ENCODE measurements around the gene ZCCHC8. TPM values are rescaled to one million over a fixed set of nuclear protein-coding genes. Genes with fewer than 3 reads are reported as not detected.
"Not testable (repeated sequence)": the region's sequence is repeated elsewhere in the genome, so short reads cannot be mapped to it uniquely, and the experiment has no call there.

ZCCHC8 gene
- total and polyA plus RNA-seq, 2 donors (not counting 3 experiments of a cell fraction or from before 2014, with no cell fraction given), result 10.0 to 24.4 TPM

GRCh38 chr12:122499991-122500684 lies 594 bp downstream of the ZCCHC8 start:
- Histone ChIP-seq H2AFZ (ENCODE audit: low read depth, low read length) (peak overlapping the region; percentile 66), H3K4me3 (replicated peaks in 1 of 3; ENCODE audit: insufficient read depth in 1 of 3, low read depth in 1 of 3, low read length in 3 of 3) (peak overlapping the region; percentile 60 to 99 (median 98)), H3K9me3 (replicated peaks; ENCODE audit: control insufficient read depth, insufficient read depth, low read length) (no peaks in the 10 kb centered on the region), H3K4me1 (ENCODE audit: control insufficient read depth, extremely low read depth, insufficient read depth, low read length) (peaks cover 20% of the 10 kb centered on the region), H3K79me2 (ENCODE audit: control insufficient read depth, insufficient read depth, low read length) (peaks cover 35% of the 10 kb centered on the region), H3K27ac (ENCODE audit: insufficient read depth, low read depth, low read length) (peak overlapping the region; percentile 69), H3K9ac (replicated peaks; ENCODE audit: extremely low read depth, insufficient read depth, low read length) (peak overlapping the region; percentile 93), H3K27me3 (ENCODE audit: control insufficient read depth in 2 of 2, insufficient read depth in 2 of 2, low read length in 2 of 2) (no peaks in the 10 kb centered on the region), H4K20me1 (replicated peaks; ENCODE audit: control insufficient read depth, extremely low read depth, insufficient read depth, low read length) (no peaks in the 10 kb centered on the region), H3K9me1 (replicated peaks; ENCODE audit: control insufficient read depth, extremely low read depth, insufficient read depth, low read length) (no peaks in the 10 kb centered on the region), H3K4me2 (ENCODE audit: insufficient read depth, low read length) (peak overlapping the region; percentile 95), H3K36me3 (ENCODE audit: control insufficient read depth in 2 of 2, extremely low read depth in 1 of 2, insufficient read depth in 2 of 2, low read length in 2 of 2) (peaks cover 7 to 13% of the 10 kb centered on the region in 2 experiments)
- FAIRE-seq (peak; percentile 24), DNase-seq (ENCODE audit: low read depth, low spot score) (peak; percentile 71)
- BruUV-seq (replicated peaks), result TSS peak; percentile 37
- CTCF ChIA-PET, result interaction anchor here (1.0 to 4.7 kb wide), 7 partner anchors 13 to 176 kb away, joined by 3 to 44 read pairs (median 4); partner anchors contain the start of genes KNTC1 and RSRC2
- dilution Hi-C loops (cut with MboI; ENCODE audit: extremely low pct_ligation_motif_present, low sequenced_read_pairs) (no loop called here), intact Hi-C loops (cut with micrococcal nuclease) (loop anchor here (1.0 to 2.0 kb wide), 3 partner anchors 27 to 101 kb away; partner anchors contain the start of genes CLIP1, KNTC1 and RSRC2)
- POLR2A ChIA-PET, result interaction anchor here (0.9 to 2.2 kb wide), 5 partner anchors 11 to 100 kb away, joined by 3 to 14 read pairs (median 10); partner anchors contain the start of genes KNTC1 and RSRC2
- no peak for TF ChIP-seq FOS (IDR thresholded peaks at IDR 0.05; ENCODE audit: borderline replicate concordance, insufficient read depth, low read length)

- ChIA-PET POLR2A (no interaction called here), CTCF (no interaction called here)
- intact Hi-C loops (cut with micrococcal nuclease), result no loop called here
- Histone ChIP-seq H4K20me1 (replicated peaks; ENCODE audit: control insufficient read depth, extremely low read depth, insufficient read depth, low read length) (no peaks in the 10 kb centered on the region), H2AFZ (ENCODE audit: low read depth, low read length) (no peak overlapping the region), H3K4me2 (ENCODE audit: insufficient read depth, low read length) (no peak overlapping the region), H3K27ac (ENCODE audit: insufficient read depth, low read depth, low read length) (no peak overlapping the region), H3K4me3 (replicated peaks in 1 of 3; ENCODE audit: insufficient read depth in 1 of 3, low read depth in 1 of 3, low read length in 3 of 3) (no peak overlapping the region), H3K79me2 (ENCODE audit: control insufficient read depth, insufficient read depth, low read length) (peaks cover 40% of the 10 kb centered on the region), H3K4me1 (ENCODE audit: control insufficient read depth, extremely low read depth, insufficient read depth, low read length) (peaks cover 14% of the 10 kb centered on the region), H3K27me3 (ENCODE audit: control insufficient read depth in 2 of 2, insufficient read depth in 2 of 2, low read length in 2 of 2) (no peaks in the 10 kb centered on the region), H3K36me3 (ENCODE audit: control insufficient read depth in 2 of 2, extremely low read depth in 1 of 2, insufficient read depth in 2 of 2, low read length in 2 of 2) (peaks cover 4 to 8% of the 10 kb centered on the region in 2 experiments), H3K9ac (replicated peaks; ENCODE audit: extremely low read depth, insufficient read depth, low read length) (no peak overlapping the region), H3K9me3 (replicated peaks; ENCODE audit: control insufficient read depth, insufficient read depth, low read length) (no peaks in the 10 kb centered on the region), H3K9me1 (replicated peaks; ENCODE audit: control insufficient read depth, extremely low read depth, insufficient read depth, low read length) (no peaks in the 10 kb centered on the region)
- BruUV-seq (replicated peaks), result no TSS peak
- DNase-seq (ENCODE audit: low read depth, low spot score), result no peak
- dilution Hi-C loops (cut with MboI; ENCODE audit: extremely low pct_ligation_motif_present, low sequenced_read_pairs), result no loop called here
- no peak for TF ChIP-seq JUN (IDR thresholded peaks at IDR 0.05; ENCODE audit: borderline replicate concordance, insufficient read depth, insufficient read length, low read depth)
- peak; percentile 38 for FAIRE-seq
These were observed 5.5 kb downstream of the ZCCHC8 start for GRCh38 chr12:122495258-122495657.

- dilution Hi-C loops (cut with MboI; ENCODE audit: extremely low pct_ligation_motif_present, low sequenced_read_pairs); H3K9me3 ChIP-seq (replicated peaks; ENCODE audit: control insufficient read depth, insufficient read depth, low read length); BruUV-seq (replicated peaks); H3K4me3 ChIP-seq (replicated peaks in 1 of 3; ENCODE audit: insufficient read depth in 1 of 3, low read depth in 1 of 3, low read length in 3 of 3); intact Hi-C loops (cut with micrococcal nuclease); DNase-seq (ENCODE audit: low read depth, low spot score); FAIRE-seq; POLR2A ChIA-PET; H4K20me1 ChIP-seq (replicated peaks; ENCODE audit: control insufficient read depth, extremely low read depth, insufficient read depth, low read length); H3K4me2 ChIP-seq (ENCODE audit: insufficient read depth, low read length); H3K27me3 ChIP-seq (ENCODE audit: control insufficient read depth in 2 of 2, insufficient read depth in 2 of 2, low read length in 2 of 2); H2AFZ ChIP-seq (ENCODE audit: low read depth, low read length); H3K9ac ChIP-seq (replicated peaks; ENCODE audit: extremely low read depth, insufficient read depth, low read length); H3K4me1 ChIP-seq (ENCODE audit: control insufficient read depth, extremely low read depth, insufficient read depth, low read length); H3K27ac ChIP-seq (ENCODE audit: insufficient read depth, low read depth, low read length); H3K9me1 ChIP-seq (replicated peaks; ENCODE audit: control insufficient read depth, extremely low read depth, insufficient read depth, low read length): not testable (repeated sequence)
- Histone ChIP-seq H3K36me3 (ENCODE audit: control insufficient read depth in 2 of 2, extremely low read depth in 1 of 2, insufficient read depth in 2 of 2, low read length in 2 of 2) (peaks cover 9 to 15% of the 10 kb centered on the region in 2 experiments), H3K79me2 (ENCODE audit: control insufficient read depth, insufficient read depth, low read length) (peaks cover 20% of the 10 kb centered on the region)
- CTCF ChIA-PET, result interaction anchor here (0.9 kb wide), 1 partner anchor 22 kb away, joined by 3 read pairs; no protein-coding TSS in a partner anchor
These were observed 7.5 kb downstream of the ZCCHC8 start for GRCh38 chr12:122493222-122493621.
